Upper lobe of left lung (tissue), 6 donors: ENCODE data around the gene RHBDL1. TPM values are rescaled to one million over a fixed set of nuclear protein-coding genes. Genes with fewer than 3 reads are reported as not detected.

Source experiments
- ATAC-seq, 2 donors: fragments of 200-7000 bp; cut with Tn5 transposase; one replicate each; pipeline ENCODE4 v1.9.1; 2022; ENCODE audit warnings: mild to moderate bottlenecking in 2 of 2, moderate library complexity in 2 of 2; ENCODE audit not compliant: low FRiP score in 2 of 2
- DNase-seq, 2 donors: peaks; one replicate each; pipeline ENCODE4 v3.0.0-alpha.2; 2019 to 2020
- H3K27ac ChIP-seq, 4 donors: fragments of 200-600 bp; sonication (generic); one replicate each; pipeline ENCODE4 v1.5.1; 2016 to 2019
- H3K27me3 ChIP-seq, 4 donors: fragments of 200-600 bp; sonication (generic); one replicate each; pipeline ENCODE4 v1.5.1; 2017 to 2019
- H3K36me3 ChIP-seq, 4 donors: fragments of 200-600 bp; sonication (generic); one replicate each; pipeline ENCODE4 v1.5.1; 2016 to 2019
- H3K4me1 ChIP-seq, 4 donors: fragments of 200-600 bp; sonication (generic); one replicate each; pipeline ENCODE4 v1.5.1; 2018 to 2019
- H3K4me3 ChIP-seq, 4 donors: fragments of 200-600 bp; sonication (generic); one replicate each; pipeline ENCODE4 v1.5.1; 2017 to 2019; ENCODE audit warnings: mild to moderate bottlenecking in 2 of 4, moderate library complexity in 1 of 4
- H3K9me3 ChIP-seq, 4 donors: fragments of 200-600 bp; sonication (generic); one replicate each; pipeline ENCODE4 v1.5.1; 2018 to 2019
- EP300 ChIP-seq, 4 donors: sonication (generic); formaldehyde crosslinking; IDR thresholded peaks; one replicate each; pipeline ENCODE4 v1.5.1; 2017; ENCODE audit warnings: antibody characterized with exemption in 4 of 4, control low read depth in 2 of 4
- POLR2A ChIP-seq, 4 donors: fragments of 450-650 bp; IDR thresholded peaks; one replicate each; pipeline ENCODE4 v1.5.1; 2016 to 2017; ENCODE audit warnings: antibody characterized with exemption in 4 of 4, mild to moderate bottlenecking in 2 of 4
- POLR2AphosphoS5 ChIP-seq, 2 donors: sonication (generic); formaldehyde crosslinking; IDR thresholded peaks; one replicate each; pipeline ENCODE4 v1.5.1; 2017; ENCODE audit warnings: antibody characterized with exemption in 2 of 2
- whole genome bisulfite sequencing, 2 donors: methylation state at CpG; one replicate each; pipeline ENCODE4 v1.1.5; 2017 to 2018; 5-methylcytosine and 5-hydroxymethylcytosine counted together
- total RNA-seq, 6 donors: library from RNA; depleted of rRNA in 4 of 6; stranded (reverse); fragments of >200 nt in 4 of 6; gene quantifications; one replicate each; pipeline versions ENCODE4 v1.1.0 to v1.2.1, GENCODE V29; 2016 to 2021
- TF ChIP-seq, protein P1 (sequence below), 6 experiments: fragments of 450-650 bp in 4 of 6; fragments of 200-600 bp in 2 of 6; sonication (generic) in 2 of 6; IDR thresholded peaks; one replicate each; pipeline ENCODE4 v1.5.1; 2016 to 2019; ENCODE audit warnings: antibody characterized with exemption in 6 of 6
- donor health status: DM: no; HTN: no; CAD: no; lungs with moderate emphysema.
- donor health status: DM: no; HTN: yes; CAD: no; lungs with severe emphysema.

Gene RHBDL1
- total RNA-seq, 6 donors from 2014 or later: 0.59 to 2.1 (median 0.76) TPM; not detected in 1

GRCh38 chr16:716768-717325 lies 41.4 kb downstream of the RHBDL1 start:
- TF ChIP-seq, protein P1, sequence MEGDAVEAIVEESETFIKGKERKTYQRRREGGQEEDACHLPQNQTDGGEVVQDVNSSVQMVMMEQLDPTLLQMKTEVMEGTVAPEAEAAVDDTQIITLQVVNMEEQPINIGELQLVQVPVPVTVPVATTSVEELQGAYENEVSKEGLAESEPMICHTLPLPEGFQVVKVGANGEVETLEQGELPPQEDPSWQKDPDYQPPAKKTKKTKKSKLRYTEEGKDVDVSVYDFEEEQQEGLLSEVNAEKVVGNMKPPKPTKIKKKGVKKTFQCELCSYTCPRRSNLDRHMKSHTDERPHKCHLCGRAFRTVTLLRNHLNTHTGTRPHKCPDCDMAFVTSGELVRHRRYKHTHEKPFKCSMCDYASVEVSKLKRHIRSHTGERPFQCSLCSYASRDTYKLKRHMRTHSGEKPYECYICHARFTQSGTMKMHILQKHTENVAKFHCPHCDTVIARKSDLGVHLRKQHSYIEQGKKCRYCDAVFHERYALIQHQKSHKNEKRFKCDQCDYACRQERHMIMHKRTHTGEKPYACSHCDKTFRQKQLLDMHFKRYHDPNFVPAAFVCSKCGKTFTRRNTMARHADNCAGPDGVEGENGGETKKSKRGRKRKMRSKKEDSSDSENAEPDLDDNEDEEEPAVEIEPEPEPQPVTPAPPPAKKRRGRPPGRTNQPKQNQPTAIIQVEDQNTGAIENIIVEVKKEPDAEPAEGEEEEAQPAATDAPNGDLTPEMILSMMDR (IDR thresholded peaks at IDR 0.05): no peak
- no peak for TF ChIP-seq POLR2AphosphoS5 (IDR thresholded peaks at IDR 0.05)
- no peak for TF ChIP-seq POLR2A (IDR thresholded peaks at IDR 0.05)
- TF ChIP-seq EP300 (IDR thresholded peaks at IDR 0.05): no peak
- Histone ChIP-seq H3K4me1 (peaks cover 34 to 53% (median 43%) of the 10 kb centered on the region in 4 donors), H3K27me3 (peaks cover 0 to 10% (median under 1%) of the 10 kb centered on the region in 4 donors), H3K27ac (no peak overlapping the region), H3K9me3 (no peaks in the 10 kb centered on the region), H3K36me3 (no peaks in the 10 kb centered on the region), H3K4me3 (no peak overlapping the region)
- DNase-seq (peak in 1 of 2 donors; percentile 78), ATAC-seq (no peak)
- WGBS, 2 donors: 92 to 100% methylated on average over 1 to 13 of the region's 29 CpGs

DNA sequence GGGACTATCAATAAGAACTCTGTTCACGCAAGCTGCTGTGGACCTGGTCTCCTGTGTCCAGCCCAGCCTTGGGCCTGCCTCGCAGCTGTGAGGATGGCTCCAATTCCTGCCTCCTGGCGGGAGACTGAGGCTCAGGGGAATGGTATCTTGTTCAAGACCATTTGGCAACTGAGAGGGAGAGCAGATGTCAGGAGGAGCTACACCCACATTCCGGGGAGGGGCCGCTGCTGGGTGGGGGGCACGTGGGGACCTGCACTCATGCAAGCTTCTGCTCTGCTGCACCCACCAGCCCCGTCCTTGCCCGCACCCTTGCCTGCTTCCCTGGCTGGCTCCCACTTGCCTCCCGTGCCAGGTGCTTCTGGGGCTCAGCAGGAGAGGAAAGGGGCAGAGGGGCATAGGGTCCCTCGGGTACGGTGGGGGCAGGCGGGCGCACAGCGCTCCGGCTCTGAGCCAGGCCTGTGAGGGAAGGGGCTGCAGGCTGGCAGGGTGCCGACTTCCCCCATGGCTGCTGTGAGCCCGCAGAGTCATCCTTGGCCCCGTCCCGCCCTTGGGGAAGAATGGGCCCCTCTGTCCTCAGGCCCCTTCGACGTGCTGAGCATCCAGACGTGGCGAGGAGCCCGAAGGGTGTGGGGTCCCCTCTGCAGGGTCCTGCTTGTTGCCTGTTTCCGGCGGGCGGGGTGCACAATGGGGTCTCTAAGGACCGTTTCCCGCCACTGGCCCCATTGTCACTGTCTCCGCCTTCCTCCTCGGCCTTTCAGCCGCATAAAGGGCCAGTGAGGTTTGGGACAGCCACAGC lies 42.2 kb downstream of the RHBDL1 start:
- H3K4me1 ChIP-seq: peaks cover 34 to 54% (median 48%) of the 10 kb centered on the region in 4 donors
- H3K27ac ChIP-seq: no peak overlapping the region
- TF ChIP-seq, protein P1 (IDR thresholded peaks at IDR 0.05): no peak
- TF ChIP-seq EP300 (IDR thresholded peaks at IDR 0.05) (no peak), POLR2AphosphoS5 (IDR thresholded peaks at IDR 0.05) (no peak), POLR2A (IDR thresholded peaks at IDR 0.05) (no peak)
- H3K9me3 ChIP-seq: no peaks in the 10 kb centered on the region
- DNase-seq: peak in 1 of 2 donors; percentile 82
- 86 to 89% methylated on average over 10 to 32 of the region's 32 CpGs for WGBS, 2 donors
- no peak for ATAC-seq
- H3K4me3 ChIP-seq: no peak overlapping the region
- no peaks in the 10 kb centered on the region for H3K36me3 ChIP-seq
- peaks cover 0 to 10% (median 0%) of the 10 kb centered on the region in 4 donors for H3K27me3 ChIP-seq

- H3K27me3 ChIP-seq: peaks cover 0 to 10% (median 0%) of the 10 kb centered on the region in 4 donors
- H3K4me1 ChIP-seq: peaks cover 34 to 57% (median 48%) of the 10 kb centered on the region in 4 donors
- H3K27ac ChIP-seq: no peak overlapping the region
- H3K4me3 ChIP-seq: no peak overlapping the region
- peaks cover 0 to 3% (median 0%) of the 10 kb centered on the region in 4 donors for H3K36me3 ChIP-seq
- WGBS, 2 donors: 78 to 95% methylated on average over 8 to 9 of the region's 9 CpGs
- peak in 1 of 2 donors; percentile 55 for DNase-seq
- TF ChIP-seq POLR2AphosphoS5 (IDR thresholded peaks at IDR 0.05): no peak
- TF ChIP-seq EP300 (IDR thresholded peaks at IDR 0.05): no peak
- no peak for TF ChIP-seq POLR2A (IDR thresholded peaks at IDR 0.05)
- TF ChIP-seq, protein P1 (IDR thresholded peaks at IDR 0.05): no peak
- no peak for ATAC-seq
- no peaks in the 10 kb centered on the region for H3K9me3 ChIP-seq
Observed at GRCh38 chr16:718389-718788, 42.9 kb downstream of the RHBDL1 start.

GRCh38 chr16:718922-719321 lies 43.5 kb downstream of the RHBDL1 start:
- ATAC-seq (no peak), DNase-seq (no peak)
- Histone ChIP-seq H3K9me3 (no peaks in the 10 kb centered on the region), H3K4me3 (no peak overlapping the region), H3K36me3 (peaks cover 0 to 3% (median 0%) of the 10 kb centered on the region in 4 donors), H3K4me1 (peaks cover 34 to 57% (median 48%) of the 10 kb centered on the region in 4 donors), H3K27me3 (peaks cover 0 to 10% (median 0%) of the 10 kb centered on the region in 4 donors), H3K27ac (no peak overlapping the region)
- no peak for TF ChIP-seq POLR2AphosphoS5 (IDR thresholded peaks at IDR 0.05)
- TF ChIP-seq EP300 (IDR thresholded peaks at IDR 0.05): no peak
- 63 to 78% methylated on average over 5 to 6 of the region's 6 CpGs for WGBS, 2 donors

DNA sequence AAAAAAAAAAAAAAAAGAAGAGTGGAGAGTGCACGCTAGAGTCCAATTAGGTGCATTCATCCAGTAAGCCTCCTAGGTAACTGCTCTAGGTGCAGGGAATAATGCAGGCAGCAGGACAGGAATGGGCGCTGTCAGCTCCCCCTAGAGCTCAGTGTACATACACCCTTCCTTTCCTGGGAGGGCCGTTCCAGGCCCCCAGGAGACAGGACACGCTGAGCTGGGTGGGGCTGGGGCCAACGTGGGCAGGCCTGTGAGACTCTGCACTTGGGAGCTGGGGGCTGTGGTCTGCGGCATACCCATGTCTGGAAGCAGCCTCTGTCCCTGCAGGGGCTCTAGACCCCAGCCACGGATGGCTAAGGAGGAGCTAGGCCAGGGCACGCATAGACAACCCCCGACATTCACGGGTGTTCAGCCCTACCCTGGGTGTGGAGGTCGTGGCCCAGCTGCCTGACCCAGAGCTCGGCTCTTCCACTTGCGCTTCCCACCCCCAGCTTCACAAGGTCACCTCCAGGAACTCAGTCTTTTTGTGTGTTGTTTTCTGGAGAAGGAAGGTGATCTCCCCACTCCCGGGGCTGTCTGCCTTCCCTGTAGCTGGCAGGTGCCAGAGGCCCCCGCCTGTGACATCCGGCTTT lies 44.5 kb downstream of the RHBDL1 start:
- Histone ChIP-seq H3K4me3 (peak overlapping the region in 3 of 4 donors; percentile 75 to 95 (median 90)), H3K9me3 (no peaks in the 10 kb centered on the region), H3K36me3 (peaks cover 0 to 3% (median 0%) of the 10 kb centered on the region in 4 donors), H3K27me3 (peaks cover 0 to 10% (median 0%) of the 10 kb centered on the region in 4 donors), H3K27ac (peak overlapping the region; percentile 76 to 87 (median 87)), H3K4me1 (peaks cover 28 to 49% (median 42%) of the 10 kb centered on the region in 4 donors)
- WGBS, 2 donors: 7 to 8% methylated on average over 8 to 15 of the region's 16 CpGs
- peak in 1 of 2 donors; percentile 39 for DNase-seq
- no peak for ATAC-seq
- TF ChIP-seq POLR2A (IDR thresholded peaks at IDR 0.05): no peak
- TF ChIP-seq POLR2AphosphoS5 (IDR thresholded peaks at IDR 0.05): no peak
- TF ChIP-seq, protein P1 (IDR thresholded peaks at IDR 0.05): no peak
- TF ChIP-seq EP300 (IDR thresholded peaks at IDR 0.05): no peak
